Measurements from ENCODE around the gene CXorf58. TPM values are rescaled to one million over a fixed set of nuclear protein-coding genes. Genes with fewer than 3 reads are reported as not detected.
"Not testable (repeated sequence)": the region's sequence is repeated elsewhere in the genome, so short reads cannot be mapped to it uniquely, and the experiment has no call there.

Gene CXorf58
- total RNA-seq, 1 experiment from 2014 or later = not detected

DNA sequence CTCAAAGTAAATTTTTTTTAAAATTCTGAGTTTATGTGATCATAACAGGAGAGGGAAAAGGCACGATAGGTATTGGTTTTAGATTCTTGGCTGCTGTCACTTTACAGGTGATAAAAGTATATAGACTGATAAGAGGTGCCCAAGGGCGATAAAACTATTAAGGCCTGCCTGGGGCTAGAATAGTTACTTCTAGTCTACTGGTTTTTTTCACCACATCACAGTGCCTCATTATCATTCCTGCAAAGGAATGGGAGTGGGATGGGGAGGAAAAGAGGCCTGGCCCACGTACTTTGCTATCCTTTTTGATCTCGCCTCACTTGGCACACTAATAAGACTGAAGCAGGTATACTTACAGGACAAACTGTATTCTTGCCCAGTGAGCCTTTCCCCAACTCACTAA lies 46.6 kb downstream of the CXorf58 start:
- H3K27ac Mint-ChIP-seq (ENCODE audit: unreplicated experiment) = no peak overlapping the region
- no peaks in the 10 kb centered on the region for H3K27me3 Mint-ChIP-seq (ENCODE audit: unreplicated experiment)

GRCh38 chrX:23959781-23960180 lies 52.0 kb downstream of the CXorf58 start:
- intact Hi-C loops (cut with micrococcal nuclease; ENCODE audit: unreplicated experiment) = no loop called here
- DNase-seq = no peak
- Mint-ChIP-seq H3K4me3 (ENCODE audit: low read depth, unreplicated experiment) (no peak overlapping the region), H3K4me1 (ENCODE audit: low read depth, unreplicated experiment) (no peaks in the 10 kb centered on the region), H3K9me3 (ENCODE audit: low read depth, unreplicated experiment) (no peaks in the 10 kb centered on the region), H3K36me3 (ENCODE audit: insufficient read depth, unreplicated experiment) (no peaks in the 10 kb centered on the region), H3K27me3 (ENCODE audit: unreplicated experiment) (no peaks in the 10 kb centered on the region), H3K27ac (ENCODE audit: unreplicated experiment) (no peak overlapping the region)
- no TSS peak for BruUV-seq (replicated peaks)
- CTCF ChIA-PET = no interaction called here
- TF ChIP-seq, protein P1, sequence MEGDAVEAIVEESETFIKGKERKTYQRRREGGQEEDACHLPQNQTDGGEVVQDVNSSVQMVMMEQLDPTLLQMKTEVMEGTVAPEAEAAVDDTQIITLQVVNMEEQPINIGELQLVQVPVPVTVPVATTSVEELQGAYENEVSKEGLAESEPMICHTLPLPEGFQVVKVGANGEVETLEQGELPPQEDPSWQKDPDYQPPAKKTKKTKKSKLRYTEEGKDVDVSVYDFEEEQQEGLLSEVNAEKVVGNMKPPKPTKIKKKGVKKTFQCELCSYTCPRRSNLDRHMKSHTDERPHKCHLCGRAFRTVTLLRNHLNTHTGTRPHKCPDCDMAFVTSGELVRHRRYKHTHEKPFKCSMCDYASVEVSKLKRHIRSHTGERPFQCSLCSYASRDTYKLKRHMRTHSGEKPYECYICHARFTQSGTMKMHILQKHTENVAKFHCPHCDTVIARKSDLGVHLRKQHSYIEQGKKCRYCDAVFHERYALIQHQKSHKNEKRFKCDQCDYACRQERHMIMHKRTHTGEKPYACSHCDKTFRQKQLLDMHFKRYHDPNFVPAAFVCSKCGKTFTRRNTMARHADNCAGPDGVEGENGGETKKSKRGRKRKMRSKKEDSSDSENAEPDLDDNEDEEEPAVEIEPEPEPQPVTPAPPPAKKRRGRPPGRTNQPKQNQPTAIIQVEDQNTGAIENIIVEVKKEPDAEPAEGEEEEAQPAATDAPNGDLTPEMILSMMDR (IDR thresholded peaks at IDR 0.05; ENCODE audit: unreplicated experiment) = no peak

More for the DNA sequence above, 46.6 kb downstream of the CXorf58 start:
- no TSS peak for BruUV-seq (replicated peaks)
- intact Hi-C loops (cut with micrococcal nuclease; ENCODE audit: unreplicated experiment) = no loop called here
- no peak for DNase-seq
- TF ChIP-seq, protein P1 (IDR thresholded peaks at IDR 0.05; ENCODE audit: unreplicated experiment) = no peak
- Mint-ChIP-seq H3K4me3 (ENCODE audit: low read depth, unreplicated experiment) (no peak overlapping the region), H3K36me3 (ENCODE audit: insufficient read depth, unreplicated experiment) (no peaks in the 10 kb centered on the region), H3K9me3 (ENCODE audit: low read depth, unreplicated experiment) (no peaks in the 10 kb centered on the region), H3K4me1 (ENCODE audit: low read depth, unreplicated experiment) (peaks cover 11% of the 10 kb centered on the region)
- CTCF ChIA-PET = no interaction called here

DNA sequence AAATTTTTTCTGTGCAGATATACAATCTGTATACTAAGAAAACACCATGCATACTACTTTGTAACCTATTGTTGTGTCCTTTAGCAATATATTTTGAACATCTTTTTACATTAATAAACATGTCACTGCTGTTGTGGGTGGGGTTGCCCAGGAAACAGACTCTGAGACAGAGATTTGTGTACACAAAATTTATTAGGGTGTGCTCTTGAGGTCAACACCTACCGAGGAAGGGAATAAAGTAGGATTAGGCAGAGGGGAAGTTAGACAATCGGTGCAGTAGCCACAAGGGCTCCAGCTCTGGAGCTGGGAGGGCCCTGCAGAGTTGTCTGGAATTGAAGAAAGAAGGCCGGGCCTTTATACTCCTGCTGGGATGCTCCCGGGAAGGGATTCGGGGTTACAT lies 56.4 kb downstream of the CXorf58 start:
- no peaks in the 10 kb centered on the region for H3K4me1 Mint-ChIP-seq (ENCODE audit: low read depth, unreplicated experiment)
- no peaks in the 10 kb centered on the region for H3K9me3 Mint-ChIP-seq (ENCODE audit: low read depth, unreplicated experiment)
- no peaks in the 10 kb centered on the region for H3K36me3 Mint-ChIP-seq (ENCODE audit: insufficient read depth, unreplicated experiment)
- CTCF ChIA-PET = no interaction called here
- no peak for DNase-seq
- no peaks in the 10 kb centered on the region for H3K27me3 Mint-ChIP-seq (ENCODE audit: unreplicated experiment)
- H3K27ac Mint-ChIP-seq (ENCODE audit: unreplicated experiment) = no peak overlapping the region
- TF ChIP-seq, protein P1 (IDR thresholded peaks at IDR 0.05; ENCODE audit: unreplicated experiment) = no peak
- intact Hi-C loops (cut with micrococcal nuclease; ENCODE audit: unreplicated experiment) = no loop called here
- BruUV-seq (replicated peaks) = no TSS peak
- H3K4me3 Mint-ChIP-seq (ENCODE audit: low read depth, unreplicated experiment) = no peak overlapping the region

DNA sequence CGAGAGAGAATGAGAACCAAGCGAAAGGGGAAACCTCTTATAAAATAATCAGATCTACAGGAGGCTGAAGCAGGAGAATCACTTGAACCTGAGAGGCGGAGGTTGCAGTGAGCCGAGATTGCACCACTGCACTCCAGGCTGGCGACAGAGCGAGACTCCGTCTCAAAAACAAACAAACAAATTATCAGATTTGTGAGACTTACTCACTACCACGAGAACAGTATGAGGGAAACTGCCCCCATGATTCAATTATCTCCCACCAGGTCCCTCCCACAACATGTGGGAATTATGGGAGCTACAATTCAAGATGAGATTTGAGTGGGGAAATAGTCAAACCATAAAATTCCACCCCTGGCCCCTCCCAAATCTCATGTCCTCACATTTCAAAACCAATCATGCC lies 57.8 kb downstream of the CXorf58 start:
- BruUV-seq (replicated peaks); intact Hi-C loops (cut with micrococcal nuclease; ENCODE audit: unreplicated experiment); H3K27ac Mint-ChIP-seq (ENCODE audit: unreplicated experiment); H3K9me3 Mint-ChIP-seq (ENCODE audit: low read depth, unreplicated experiment); H3K4me3 Mint-ChIP-seq (ENCODE audit: low read depth, unreplicated experiment); H3K27me3 Mint-ChIP-seq (ENCODE audit: unreplicated experiment); H3K36me3 Mint-ChIP-seq (ENCODE audit: insufficient read depth, unreplicated experiment); CTCF ChIA-PET; H3K4me1 Mint-ChIP-seq (ENCODE audit: low read depth, unreplicated experiment); DNase-seq: not testable (repeated sequence)

- intact Hi-C loops (cut with micrococcal nuclease; ENCODE audit: unreplicated experiment) = no loop called here
- Mint-ChIP-seq H3K4me1 (ENCODE audit: low read depth, unreplicated experiment) (no peaks in the 10 kb centered on the region), H3K4me3 (ENCODE audit: low read depth, unreplicated experiment) (no peak overlapping the region), H3K36me3 (ENCODE audit: insufficient read depth, unreplicated experiment) (peaks cover 5% of the 10 kb centered on the region), H3K27me3 (ENCODE audit: unreplicated experiment) (no peaks in the 10 kb centered on the region), H3K27ac (ENCODE audit: unreplicated experiment) (no peak overlapping the region), H3K9me3 (ENCODE audit: low read depth, unreplicated experiment) (no peaks in the 10 kb centered on the region)
- CTCF ChIA-PET = interaction anchor here (1.0 kb wide), 1 partner anchor 25 kb away, joined by 3 read pairs; no protein-coding TSS in a partner anchor
- TF ChIP-seq, protein P1 (IDR thresholded peaks at IDR 0.05; ENCODE audit: unreplicated experiment) = no peak
- no peak for DNase-seq
- no TSS peak for BruUV-seq (replicated peaks)
These were observed 70.7 kb downstream of the CXorf58 start for GRCh38 chrX:23978491-23978890.
